A549 (cell line): ENCODE measurements around the gene CDHR2.

ENCODE experiments used
- CTCF ChIP-seq: fragments of >200 bp; sonication (Bioruptor Twin); formaldehyde crosslinking; IDR thresholded peaks from 3 replicates; pipeline ENCODE4 v1.5.1; 2016
- ELK1 ChIP-seq: fragments of 150-350 bp; IDR thresholded peaks from 2 replicates; pipeline ENCODE4 v1.6.1; 2014; ENCODE audit warnings: low read depth, mild to moderate bottlenecking, low read length
- MYC ChIP-seq: IDR thresholded peaks from 2 replicates; pipeline ENCODE4 v1.6.1; 2012; ENCODE audit warnings: mild to moderate bottlenecking, inconsistent platforms, low read length, improper control_type of control experiment, borderline replicate concordance
- RCOR1 ChIP-seq: fragments of 150-350 bp; IDR thresholded peaks from 2 replicates; pipeline ENCODE4 v1.6.1; 2014; ENCODE audit warnings: antibody characterized with exemption, low read length, low read depth
- RNF2 ChIP-seq: fragments of 200-600 bp; sonication (generic); IDR thresholded peaks from 2 replicates; pipeline ENCODE4 v1.6.1; 2016; ENCODE audit warnings: low read depth, mild to moderate bottlenecking, antibody characterized with exemption, moderate library complexity, borderline replicate concordance

- TF ChIP-seq CTCF (no peak), RCOR1 (no peak), ELK1 (no peak), MYC (no peak), RNF2 (no peak)
These were observed 1.3 kb upstream of the CDHR2 start for GRCh38 chr5:176547802-176548201.
